GM19025 (cell line): ENCODE measurements around the gene AFF3.

Experiments
- ATAC-seq: cut with Tn5 transposase; IDR thresholded peaks from one replicate; pipeline ENCODE4 v1.9.1; 2021; ENCODE audit warnings: mild to moderate bottlenecking, low read depth, moderate library complexity; ENCODE audit not compliant: unreplicated experiment

Gene AFF3

GRCh38 chr2:100050685-100051084, 91.7 kb downstream of the AFF3 start:
- no peak for ATAC-seq

GRCh38 chr2:100046961-100047947, 95.1 kb downstream of the AFF3 start:
- ATAC-seq, result no peak

- ATAC-seq, result no peak
These were observed 97.4 kb downstream of the AFF3 start for GRCh38 chr2:100045000-100045399.

- no peak for ATAC-seq
These were observed 98.5 kb downstream of the AFF3 start for GRCh38 chr2:100043891-100044255.

GRCh38 chr2:100043081-100043890, 99.1 kb downstream of the AFF3 start:
- no peak for ATAC-seq

- no peak for ATAC-seq
These were observed 99.8 kb downstream of the AFF3 start for GRCh38 chr2:100042562-100042961.

GRCh38 chr2:100041946-100042345, 100.4 kb downstream of the AFF3 start:
- ATAC-seq, result no peak

- ATAC-seq, result no peak
These were observed 101.0 kb downstream of the AFF3 start for GRCh38 chr2:100041385-100041784.

GRCh38 chr2:100040906-100041305, 101.5 kb downstream of the AFF3 start:
- ATAC-seq, result no peak

GRCh38 chr2:100039291-100039980, 103.0 kb downstream of the AFF3 start:
- ATAC-seq, result no peak

GRCh38 chr2:100038011-100038410, 104.4 kb downstream of the AFF3 start:
- ATAC-seq, result no peak

- ATAC-seq, result no peak
These were observed 105.6 kb downstream of the AFF3 start for GRCh38 chr2:100036793-100037192.

- no peak for ATAC-seq
These were observed 106.4 kb downstream of the AFF3 start for GRCh38 chr2:100036026-100036425.

GRCh38 chr2:100034431-100034830, 108.0 kb downstream of the AFF3 start:
- ATAC-seq, result no peak

- no peak for ATAC-seq
These were observed 108.4 kb downstream of the AFF3 start for GRCh38 chr2:100033976-100034375.

- ATAC-seq, result no peak
These were observed 110.8 kb downstream of the AFF3 start for GRCh38 chr2:100031604-100032003.

GRCh38 chr2:100029460-100029859, 112.9 kb downstream of the AFF3 start:
- no peak for ATAC-seq

- ATAC-seq, result no peak
These were observed 120.5 kb downstream of the AFF3 start for GRCh38 chr2:100021791-100022340.

- no peak for ATAC-seq
These were observed 122.9 kb downstream of the AFF3 start for GRCh38 chr2:100019499-100019898.

- ATAC-seq, result no peak
These were observed 123.8 kb downstream of the AFF3 start for GRCh38 chr2:100018341-100019193.
